ENCODE measurements around the gene PCK2.

DNA sequence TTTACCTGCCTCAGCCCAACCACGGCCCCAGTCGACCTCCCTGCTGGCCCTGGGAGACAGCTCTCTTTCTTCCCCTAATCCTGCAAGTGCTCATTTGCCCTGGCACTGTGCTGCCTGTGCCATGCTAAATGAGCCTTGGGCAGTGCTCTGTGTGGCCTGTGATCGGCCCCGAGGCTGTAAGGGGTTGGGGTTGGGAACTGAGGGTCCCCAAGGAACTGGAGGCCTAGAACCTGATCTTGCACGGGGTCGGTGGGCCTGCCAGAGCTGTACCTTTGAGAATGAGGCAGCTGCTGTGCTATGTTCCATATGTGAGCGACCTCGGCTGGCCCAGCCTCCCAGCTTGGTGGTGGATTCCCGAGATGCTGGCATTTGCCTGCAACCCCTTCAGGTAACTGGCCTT lies 56.0 kb downstream of the PCK2 start:
- TF ChIP-seq ZNF274 (IDR thresholded peaks at IDR 0.05; ENCODE audit: low read depth, low read length), result no peak
- no peak for TF ChIP-seq YY1 (IDR thresholded peaks at IDR 0.05; ENCODE audit: insufficient read depth, insufficient read length)
- TF ChIP-seq SUZ12 (IDR thresholded peaks at IDR 0.05; ENCODE audit: extremely low read depth, insufficient read depth, insufficient read length), result no peak

Measured in NT2/D1 (cell line).